Measurements from ENCODE around the gene MYLK2.
A peak's percentile ranks its signal among the peaks of the same experiment; 100 is the strongest.

The MYLK2 gene

DNA sequence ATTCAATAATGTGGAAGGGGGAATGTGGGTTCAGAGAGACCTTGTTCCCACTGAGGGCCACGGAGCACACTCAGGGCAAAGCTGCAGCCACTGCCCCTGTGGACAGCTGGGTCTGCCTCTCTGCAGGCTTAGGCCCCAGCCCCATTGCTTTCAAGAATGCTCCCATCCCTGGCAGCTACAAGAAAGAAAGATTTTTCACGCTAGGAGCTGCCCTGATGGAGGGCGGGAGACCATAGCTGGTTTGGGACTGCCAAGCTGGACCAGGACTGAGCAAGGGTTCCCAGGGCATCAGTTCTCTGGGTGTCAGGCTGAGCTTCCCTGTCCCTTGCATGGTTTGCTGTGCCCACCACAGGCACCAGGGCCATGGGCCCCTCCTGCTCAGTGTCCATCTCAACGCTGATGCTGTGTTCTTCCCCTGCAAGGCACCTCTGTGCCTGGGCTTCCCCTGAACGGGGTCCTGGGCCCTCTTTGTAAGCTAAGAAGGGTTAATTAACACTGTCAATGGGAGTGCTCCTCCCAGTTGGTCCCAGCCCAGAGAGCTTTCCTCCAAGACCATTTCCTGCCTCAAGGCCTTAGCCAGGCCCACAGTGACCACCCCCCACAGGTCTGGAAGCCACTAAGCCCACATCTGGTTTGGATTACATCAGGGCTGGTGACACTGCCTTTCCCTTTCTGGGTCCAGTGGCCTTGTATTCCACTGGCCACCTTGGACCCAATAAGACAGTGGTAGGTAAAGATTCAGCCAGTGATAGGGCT is 17.9 kb downstream of the MYLK2 start:
- peak; percentile 54 for DNase-seq

DNA sequence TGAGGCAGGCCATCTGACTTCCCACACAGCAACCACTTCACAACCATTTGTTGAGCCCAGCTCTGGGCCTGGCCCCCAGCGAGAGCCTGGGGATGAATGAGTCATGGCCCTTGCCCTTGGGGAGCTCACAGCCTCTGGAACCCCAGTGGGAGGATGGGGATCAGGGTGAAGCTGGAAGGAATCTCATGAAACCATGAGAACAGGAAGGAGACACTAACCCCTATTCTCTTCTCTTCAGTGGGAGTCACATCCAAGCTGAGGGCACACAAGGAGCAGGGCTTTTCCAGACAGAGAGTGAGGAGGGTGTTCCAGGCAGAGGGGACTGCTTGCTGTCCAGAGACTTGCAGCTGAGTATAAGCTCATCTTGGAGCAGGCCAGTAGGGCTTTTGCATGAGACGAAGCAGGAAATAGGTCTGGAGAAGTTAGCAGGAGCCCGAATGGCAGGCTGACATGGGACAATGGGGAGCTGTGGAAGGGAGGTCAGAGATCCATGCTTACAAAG is 18.8 kb downstream of the MYLK2 start:
- DNase-seq = peak; percentile 88

DNA sequence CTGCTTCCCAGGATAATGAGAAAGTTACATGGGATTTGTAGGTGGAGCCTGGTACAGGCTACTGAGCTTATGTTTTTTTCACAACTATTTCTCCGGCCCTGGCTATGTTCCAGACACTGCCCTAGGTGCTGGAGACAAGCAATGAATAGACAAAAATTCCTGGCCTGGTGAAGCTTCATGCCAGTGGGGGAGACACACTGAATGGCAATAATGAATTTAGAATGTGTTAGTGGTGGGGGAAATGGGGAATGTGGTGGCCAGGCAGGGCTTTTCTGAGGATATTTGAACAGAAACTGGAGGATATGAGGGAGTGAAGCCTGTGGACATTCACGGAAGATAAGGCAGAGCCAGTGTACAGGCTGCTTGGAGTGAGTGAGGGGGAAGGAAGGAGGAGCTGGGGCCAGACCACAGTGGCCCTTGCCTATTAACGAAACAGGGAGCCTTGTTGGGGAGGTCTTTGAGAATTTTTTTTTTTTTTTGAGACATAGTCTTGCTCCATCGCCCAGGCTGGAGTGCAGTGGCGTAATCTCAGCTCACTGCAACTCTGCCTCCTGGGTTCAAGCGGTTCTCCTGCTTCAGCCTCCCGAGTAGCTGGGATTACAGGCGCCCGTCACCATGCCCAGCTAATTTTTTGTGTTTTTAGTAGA is 19.6 kb downstream of the MYLK2 start:
- no peak for DNase-seq

DNA sequence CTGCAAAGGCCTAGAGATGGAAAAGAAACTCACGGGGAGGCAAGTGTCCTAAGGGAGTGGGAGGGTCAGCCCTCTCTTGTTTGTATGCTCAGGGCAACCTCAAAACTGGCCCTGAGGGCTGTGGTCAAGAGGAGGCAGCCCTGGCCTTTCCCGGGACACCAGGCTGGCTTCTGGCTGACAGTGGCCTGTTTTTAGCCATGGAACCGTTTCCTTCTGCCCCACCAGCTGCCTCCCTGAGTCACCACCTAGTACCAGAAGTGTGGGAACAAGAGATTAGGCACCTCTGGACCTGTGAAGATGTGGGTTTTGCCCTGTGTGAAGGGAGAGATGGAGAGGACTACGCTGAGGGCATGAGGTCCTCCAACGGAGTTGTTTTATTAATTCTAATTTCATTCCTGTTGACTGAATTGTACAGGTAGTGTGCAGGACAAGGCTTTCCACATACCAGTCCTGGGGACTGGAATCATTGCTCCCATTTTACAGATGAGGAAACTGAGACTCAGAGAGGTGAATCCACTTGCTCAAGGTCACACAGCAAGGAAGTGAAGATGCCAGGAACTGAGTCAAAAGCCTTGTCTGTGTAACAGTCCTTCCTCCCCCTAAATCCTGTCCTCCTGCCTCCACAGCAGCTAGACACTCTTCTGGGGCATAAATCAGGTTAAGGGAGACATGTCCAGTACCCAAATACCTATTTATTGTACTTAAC is 20.8 kb downstream of the MYLK2 start:
- peak; percentile 47 for DNase-seq

DNA sequence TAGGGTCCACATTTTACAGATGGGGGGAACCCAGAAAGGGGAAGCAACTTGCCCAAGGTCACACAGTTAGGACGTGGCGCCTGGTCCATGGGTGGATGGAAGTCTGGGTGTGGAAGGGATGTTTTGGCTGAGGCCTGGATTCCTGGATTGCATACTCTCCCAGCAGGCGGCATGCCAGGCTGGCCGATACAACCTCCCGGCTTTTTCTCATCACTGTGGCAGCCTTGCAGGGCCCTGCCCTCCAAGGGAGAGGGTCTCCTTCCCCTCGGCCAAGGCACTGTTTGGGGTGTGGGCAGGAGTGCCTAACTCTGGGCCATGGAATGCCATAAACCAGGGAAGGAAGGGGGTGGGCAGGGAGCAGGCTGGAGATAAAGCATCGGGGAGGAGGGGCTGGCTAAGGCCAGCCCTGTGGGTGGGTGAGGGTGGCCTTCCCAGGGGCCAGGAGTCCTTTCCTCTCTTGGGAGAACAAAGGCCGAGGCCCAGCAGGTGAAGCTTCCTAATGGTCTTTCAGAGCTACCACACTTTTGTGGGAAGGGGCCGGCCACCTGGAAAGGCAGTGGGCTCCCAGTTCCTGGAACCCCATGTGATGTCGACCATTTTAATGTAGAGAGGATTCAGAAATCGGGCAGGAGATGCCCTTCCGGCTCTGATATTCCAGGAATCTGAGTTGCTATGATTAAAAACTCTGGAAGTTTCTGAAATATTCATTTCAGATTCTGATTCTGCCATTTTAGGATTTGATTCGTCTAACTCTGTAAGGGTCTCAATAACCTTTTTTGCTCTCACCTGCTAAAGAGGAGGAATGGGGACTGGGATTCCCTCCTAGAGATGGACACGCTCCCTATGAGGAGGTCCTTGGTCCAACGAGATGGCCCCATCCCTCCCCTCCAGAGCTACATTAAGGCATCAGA is 22.0 kb downstream of the MYLK2 start:
- DNase-seq = no peak

DNA sequence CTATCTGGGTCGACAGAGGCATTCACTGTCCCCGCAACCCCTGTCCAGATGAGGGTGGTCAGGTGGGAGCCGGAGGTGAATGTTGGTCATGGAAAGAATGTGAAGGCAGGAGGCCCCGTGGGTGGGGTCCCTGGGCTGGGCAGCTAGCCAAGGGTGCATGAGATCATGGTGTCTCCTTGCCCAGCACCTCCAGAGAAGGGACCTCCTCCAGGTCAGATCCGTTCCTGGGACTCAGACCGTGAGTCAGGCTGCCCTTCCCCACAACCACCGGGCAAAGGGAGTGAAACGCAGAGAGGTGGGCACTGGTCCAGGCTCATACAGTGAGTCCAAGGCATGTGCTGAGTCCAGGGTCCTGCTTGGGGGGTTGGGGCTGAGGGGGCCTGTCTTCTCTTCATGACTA is 22.8 kb downstream of the MYLK2 start:
- DNase-seq = peak; percentile 78

DNA sequence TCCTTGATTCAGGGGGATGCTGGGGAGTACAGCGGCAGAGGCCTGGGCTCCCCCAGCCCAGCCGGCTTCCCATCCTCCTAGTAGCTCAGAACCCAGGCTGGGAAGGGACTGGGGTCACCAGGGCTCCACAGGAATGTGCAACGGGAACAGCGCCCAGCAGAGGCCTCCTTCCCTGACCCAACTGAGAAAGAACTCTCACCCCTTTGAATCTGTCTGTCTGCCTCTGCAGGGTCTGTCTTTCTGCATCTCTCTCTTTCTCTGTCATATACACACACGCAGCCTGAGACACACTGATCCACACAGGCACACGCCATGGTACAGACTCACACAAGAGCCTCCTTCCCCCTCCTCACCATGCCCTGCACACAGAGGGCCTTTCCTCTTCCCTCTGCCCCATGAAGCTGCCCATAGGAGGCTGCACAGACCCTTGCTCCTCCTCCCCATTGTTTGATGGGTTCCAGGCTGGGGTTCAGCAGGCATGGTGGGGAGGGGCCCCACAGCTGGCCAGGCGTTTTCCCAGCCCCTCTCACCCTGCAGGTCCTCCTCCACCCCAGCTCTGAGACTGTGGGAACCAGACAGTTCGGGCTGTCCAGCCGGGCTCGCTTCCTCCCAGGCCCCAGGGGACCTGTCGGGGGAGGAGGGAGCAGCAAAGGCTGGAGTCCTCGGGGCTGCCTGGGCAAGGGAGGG is 23.5 kb downstream of the MYLK2 start:
- DNase-seq = peak; percentile 78

DNA sequence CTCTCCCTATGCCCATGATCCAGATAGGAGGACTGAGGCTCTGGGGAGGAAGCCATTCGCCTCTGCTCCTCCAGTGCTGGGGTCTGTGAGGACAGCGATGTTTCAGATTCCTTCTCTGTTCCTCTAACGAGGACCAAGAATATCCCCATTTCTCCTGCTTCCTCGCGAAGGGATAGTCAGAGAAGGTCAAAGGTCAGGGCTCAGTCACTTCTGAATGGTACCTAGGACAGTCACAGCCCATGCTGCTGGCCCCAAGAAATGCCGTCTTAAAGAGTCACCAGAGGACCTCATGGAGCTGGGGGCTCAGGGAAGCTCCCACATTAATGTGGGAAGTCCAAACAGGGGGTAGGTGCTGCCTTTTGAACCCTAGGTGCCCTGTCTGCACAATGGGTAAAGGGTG is 24.1 kb downstream of the MYLK2 start:
- DNase-seq = no peak

DNA sequence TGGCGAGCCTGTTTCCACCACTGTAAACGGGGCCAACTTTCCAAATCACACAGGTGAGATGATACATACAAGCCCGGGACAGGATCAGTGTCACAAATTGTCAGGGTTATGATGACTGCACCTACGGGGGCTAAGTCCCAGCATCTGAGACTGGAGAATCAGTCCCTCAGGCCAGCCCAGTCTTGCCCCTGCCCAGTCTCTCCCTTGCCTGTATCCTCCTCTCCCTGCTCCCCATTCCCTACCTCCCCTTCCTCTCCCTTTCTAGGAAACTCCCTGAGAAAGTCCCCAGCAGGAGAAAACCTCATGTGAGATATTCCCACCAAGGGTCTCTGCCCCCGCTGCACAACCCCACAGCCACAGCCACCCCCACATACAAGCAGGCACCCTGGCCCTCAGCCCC is 24.7 kb downstream of the MYLK2 start:
- DNase-seq = no peak

DNA sequence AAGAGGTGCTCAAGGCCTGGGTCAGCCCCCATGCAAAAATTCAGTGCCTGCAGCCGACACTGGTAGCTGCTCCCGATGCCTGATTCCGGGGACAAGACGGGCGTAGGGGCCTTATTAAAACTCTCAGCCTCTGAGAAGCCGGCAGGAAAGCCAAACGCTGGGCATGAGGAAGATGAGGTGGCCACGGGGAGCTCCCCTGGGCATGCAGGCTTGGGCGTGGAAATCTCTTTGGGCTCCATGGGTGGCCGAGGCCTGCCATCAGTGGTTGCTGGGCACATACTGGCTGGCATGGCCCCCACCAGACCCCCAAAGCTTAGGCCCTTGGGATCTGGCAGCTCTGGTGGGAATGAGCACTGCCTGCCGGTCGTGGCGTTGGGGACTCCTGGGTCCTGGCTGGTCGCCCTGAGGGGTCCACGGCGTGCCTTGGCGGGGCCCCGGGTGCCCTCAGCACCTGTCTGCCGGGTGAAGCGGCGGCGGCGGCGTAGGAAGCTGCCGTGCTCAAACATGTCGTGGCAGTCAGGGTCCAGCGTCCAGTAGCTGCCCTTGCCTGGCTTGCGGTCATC is 25.7 kb downstream of the MYLK2 start:
- DNase-seq = no peak

DNA sequence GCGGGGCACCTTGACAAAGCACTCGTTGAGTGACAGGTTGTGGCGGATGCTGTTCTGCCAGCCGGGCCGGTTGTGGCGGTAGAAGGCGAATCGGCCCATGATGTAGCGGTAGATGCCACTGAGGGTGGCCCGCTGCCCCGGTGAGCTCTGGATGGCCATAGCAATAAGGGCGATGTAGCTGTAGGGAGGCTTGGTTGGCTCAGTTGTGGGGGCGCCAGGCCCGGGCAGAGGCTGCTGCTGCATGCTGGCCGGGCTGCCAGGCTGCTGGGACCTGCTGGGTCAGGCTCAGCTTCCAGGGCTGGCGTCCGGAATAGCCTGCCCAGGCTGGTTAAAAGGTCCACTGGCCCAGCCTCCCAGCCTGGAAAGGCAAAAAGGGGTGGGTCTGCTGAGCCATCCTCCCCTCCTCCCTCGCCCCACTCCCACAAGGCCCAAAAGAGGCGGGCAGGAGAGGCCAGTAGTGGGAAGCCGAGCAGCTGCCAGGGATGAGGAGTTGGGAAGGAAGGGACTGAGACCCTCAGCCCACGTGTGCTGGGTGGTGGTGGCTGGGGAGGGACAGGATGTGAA is 26.2 kb downstream of the MYLK2 start, which contains the start of gene FOXS1:
FOXS1 (minus strand) TSS at position 305 of the 564 bp plus-strand sequence; CDS start at position 243, 62 bp downstream.
- no peak for DNase-seq

DNA sequence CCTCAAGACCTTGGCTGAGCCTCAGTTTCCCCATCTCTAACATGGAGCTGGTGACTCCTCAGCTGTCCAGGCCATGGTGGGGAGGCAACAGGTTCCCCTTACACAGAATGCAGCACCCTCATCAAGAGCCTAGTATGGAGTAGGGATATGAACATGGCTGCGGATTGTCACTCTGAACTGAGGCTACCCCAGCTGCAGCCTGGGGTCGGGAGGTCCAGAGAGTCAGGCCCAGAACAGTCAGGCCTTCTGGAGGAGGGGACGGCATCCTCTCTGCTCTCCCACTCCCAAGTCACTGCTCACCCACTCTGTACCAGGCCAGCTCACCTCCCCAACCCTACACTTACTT is 27.6 kb downstream of the MYLK2 start:
- no peak for DNase-seq

DNA sequence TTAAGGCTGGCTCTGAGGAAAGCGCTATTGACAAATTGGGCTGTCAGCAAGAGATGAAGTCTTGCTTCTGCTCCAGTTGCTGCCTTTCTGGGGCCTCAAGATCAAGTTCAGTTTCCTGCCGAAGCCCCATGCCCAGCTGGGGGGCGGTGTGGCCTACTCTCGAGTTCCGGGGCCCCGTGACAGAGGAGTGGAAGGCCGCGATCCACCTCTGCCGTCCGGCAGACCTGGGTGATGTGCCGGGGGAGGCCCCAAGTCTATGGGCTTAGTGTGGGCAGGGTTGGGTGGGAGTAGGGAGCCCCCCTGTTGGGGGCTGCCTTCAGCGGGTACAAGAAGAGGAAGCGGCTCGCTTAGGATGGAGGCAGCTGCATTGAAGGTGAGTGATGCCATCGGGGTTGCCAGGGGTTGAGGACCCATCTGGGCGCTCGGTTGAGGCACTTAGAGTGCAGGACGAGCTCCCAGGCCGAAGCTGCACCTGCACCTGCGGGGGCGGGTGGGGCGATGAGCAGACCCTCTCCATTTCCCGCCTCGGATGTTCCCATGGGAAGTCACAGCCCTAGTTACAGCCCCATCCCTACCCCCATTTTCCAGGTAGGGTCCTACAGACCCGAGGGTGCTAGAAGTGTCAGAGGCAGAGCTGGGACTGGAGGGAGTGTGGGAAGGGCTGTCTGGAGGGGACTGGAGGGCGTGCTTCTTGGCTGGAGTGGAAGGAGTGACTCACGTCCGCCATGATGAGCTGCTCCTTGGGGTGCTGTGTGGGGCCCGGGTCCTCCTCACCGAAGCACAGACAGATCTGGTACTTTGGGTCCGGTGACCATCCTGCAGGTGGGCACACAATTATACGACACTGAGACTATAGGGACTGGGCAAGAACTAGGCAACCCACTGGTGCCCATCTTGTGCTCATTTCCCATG is 29.2 kb downstream of the MYLK2 start:
- DNase-seq = no peak

DNA sequence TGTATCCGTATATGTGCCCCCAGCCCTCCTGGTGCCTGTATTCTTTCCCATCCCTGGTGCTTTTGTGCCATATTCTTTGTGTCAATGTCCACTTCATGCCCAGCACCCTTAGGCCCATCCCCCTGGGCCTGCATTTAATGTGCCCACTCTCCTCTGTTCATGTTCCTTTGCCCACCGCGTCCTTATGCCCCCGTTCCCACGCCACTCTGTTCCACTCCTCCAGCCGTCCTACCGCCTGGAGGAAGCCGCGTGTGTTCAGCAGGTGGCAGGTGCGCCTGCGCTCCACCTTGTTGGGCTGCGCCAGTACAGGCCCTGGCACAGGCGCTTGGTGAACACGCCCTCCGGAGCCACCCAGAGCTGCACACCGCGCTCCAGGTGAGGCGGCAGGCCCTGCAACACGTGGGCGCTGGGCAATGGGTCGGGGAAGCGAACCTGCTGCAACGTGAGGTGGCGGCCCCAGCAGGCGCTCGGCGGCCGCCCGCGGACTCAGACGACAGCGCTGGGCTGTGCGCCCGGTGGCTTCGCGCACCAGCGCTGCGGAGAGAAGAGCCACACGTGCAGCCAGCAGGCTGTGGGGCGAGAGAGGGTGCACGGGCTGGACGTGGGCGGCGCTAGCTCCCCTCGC is 30.3 kb downstream of the MYLK2 start:
- DNase-seq = no peak

DNA sequence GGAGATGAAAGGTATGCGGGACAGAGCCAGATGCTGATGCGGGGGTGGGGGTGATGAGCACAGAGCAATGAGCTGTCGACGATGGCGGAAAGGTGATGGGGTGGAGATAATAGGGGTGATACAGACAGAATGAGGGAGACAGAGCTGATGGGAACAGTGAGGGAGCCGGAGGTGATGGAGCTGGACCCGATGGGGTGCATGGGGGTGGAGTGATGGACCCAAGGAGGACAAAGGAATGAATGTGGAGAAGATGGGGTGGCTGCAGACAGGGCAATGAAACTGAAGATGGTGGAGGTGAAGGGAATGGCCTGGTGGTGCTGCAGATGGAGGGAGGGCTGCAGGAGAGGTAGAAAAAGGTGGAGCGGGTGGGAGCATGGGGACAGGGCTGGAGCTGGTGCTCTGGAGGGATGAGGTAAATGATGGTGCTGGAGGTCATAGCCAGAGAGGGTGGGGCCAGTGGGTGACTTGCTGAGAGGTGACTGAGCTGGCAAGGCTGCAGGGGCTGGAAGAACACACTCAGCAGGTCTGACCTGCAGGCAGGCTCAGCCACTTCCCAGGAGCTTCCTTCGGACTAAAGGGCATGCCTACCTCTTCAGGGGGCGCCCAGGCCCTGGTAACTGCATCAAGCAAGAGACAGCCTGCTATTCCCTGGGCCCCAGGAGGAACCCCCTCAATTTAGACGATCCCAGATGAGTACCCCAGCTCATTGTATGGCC is 32.2 kb downstream of the MYLK2 start:
- DNase-seq = no peak

DNA sequence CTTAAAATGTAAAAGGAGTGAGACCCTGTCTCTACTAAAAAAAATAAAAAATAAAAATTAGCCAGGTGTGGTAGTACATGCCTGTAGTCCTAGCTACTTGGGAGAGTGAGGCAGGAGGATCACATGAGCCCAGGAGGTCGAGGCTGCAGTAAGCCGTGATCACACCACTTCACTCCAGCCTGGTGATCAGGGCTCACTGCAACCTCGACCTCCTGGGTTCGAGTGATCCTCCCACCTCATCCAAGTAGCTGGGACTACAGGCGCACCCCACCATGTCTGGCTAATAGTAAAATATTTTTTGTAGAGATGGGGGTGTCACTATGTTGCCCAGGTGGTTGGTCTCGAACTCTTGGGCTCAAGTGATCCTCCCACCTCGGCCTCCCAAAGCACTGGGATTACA is 34.3 kb downstream of the MYLK2 start:
- DNase-seq = no peak

DNA sequence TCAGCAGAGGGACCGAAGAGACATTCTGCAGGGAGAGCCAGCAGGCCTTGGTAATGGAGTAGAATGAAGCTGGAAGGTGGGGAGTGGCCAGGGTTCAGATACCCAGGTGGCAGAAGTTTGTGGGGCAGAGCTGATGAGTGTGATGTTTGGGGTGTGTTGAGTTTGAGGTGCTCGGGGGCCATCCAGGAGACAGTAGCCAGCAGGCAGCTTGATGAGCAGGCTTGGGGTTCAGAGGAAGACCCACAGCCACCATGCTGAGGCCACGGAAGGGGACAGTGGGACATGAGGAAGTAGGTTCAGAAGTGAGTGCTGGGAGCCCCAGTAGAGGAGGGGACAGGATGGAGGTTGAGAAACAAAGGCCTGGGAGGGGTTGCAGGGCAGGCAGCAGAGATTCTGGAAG is 37.4 kb downstream of the MYLK2 start:
- DNase-seq = no peak

DNA sequence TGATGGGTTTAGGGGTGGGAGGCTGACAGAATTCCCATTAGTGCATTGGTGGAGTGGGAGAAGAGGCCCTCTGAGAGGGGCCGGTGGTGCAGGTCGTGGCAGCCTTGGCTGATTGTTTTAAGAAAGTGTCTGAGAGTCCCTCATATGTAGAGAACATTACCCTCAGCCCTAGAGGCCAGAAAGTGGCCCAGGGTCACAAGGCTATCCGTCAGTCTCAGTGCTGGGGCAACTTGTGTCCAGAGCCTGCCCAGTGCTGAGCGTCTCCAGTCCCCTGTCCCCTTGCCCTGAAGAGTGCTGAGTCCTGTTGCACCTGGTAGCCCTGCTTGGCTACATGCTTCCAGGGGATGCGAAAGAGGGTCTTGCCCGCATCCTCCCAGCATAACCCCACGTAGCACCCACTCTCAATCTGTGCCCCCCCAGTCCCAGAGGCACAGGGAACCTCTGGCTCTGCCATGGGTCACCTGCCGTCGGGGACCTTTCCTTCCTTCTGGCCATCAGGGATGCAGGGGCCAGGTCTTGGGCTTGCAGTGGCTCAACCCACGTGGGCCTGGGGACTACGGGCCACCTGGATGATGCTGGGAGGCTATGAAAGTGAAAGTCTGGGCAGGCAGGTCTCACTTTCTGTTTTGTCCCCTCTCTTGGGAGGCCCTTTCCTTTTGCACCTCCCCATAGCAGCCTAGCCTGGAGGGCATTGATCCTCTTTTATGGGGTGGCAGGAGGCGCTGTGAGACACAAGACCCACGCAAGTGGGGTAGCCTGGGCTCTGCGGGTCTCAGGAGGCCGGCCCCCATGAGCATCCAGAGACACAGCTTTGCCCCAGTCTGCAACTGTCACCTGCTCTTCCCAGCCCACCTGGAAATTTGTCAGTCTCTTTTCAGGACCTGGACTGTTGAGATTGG is 39.0 kb downstream of the MYLK2 start:
- no peak for DNase-seq
